SK-N-SH treated with all-trans-retinoic acid at 6 μM for 48 hours (cell line): ENCODE results near the gene SEMA4A.

ENCODE experiments used
- BACH2 ChIP-seq: fragments of 250-450 bp; sonication (Bioruptor Pico); IDR thresholded peaks from 2 replicates; pipeline ENCODE4 v1.9.0; 2021; ENCODE audit warnings: mild to moderate bottlenecking, borderline replicate concordance
- GLIS3 ChIP-seq: fragments of 250-450 bp; sonication (Bioruptor Pico); IDR thresholded peaks from 2 replicates; pipeline ENCODE4 v1.5.0; 2020; ENCODE audit warnings: mild to moderate bottlenecking, moderate library complexity
- SNAI2 ChIP-seq: fragments of 250-450 bp; sonication (Bioruptor Pico); IDR thresholded peaks from 2 replicates; pipeline ENCODE4 v1.5.0; 2020; ENCODE audit warnings: mild to moderate bottlenecking, moderate library complexity

DNA sequence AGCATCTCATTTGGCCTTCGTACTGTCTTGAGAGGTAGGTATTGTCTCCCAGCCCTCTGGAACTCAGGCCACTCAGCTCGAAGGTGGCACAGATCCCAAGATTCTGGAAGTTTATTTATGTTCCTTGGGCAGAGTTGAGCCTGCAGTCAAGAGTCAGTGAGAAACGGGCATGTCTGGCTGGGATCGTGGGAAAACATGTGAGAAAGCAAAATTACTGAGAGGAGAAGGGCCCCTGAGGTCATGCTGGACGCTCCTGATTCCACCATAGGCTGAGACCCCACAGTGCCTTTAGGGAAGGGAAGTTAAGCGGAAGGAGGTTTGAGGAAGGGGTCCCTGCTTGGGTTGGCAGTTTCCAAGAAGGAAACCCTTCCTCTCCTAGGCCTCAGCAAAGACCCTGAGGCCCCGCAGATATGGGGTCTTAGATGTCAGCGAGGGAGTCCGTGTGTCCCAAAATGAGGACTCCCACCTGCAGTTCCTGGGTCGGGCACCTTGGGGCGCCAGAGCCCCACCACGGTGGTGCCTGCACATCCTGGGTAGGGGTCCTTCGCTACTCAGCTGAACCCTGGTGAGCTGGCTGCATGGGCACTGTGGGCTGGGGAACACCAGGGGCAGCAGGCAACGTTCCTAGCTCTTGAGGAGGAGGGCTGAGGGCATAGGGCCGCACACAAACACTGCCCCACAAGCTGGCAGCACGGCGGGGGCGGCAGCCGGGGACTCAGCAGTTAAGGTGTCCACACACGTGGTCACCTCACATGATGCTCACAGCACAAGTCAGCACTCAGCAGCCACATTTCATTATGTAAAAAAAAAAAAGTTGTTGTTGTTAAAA, 12.3 kb upstream of the SEMA4A start:
- TF ChIP-seq SNAI2 (CRISPR knock-in tag): no peak
- TF ChIP-seq BACH2 (CRISPR knock-in tag): no peak
- TF ChIP-seq GLIS3: no peak
